ENCODE results near the gene ZNF804B.

DNA sequence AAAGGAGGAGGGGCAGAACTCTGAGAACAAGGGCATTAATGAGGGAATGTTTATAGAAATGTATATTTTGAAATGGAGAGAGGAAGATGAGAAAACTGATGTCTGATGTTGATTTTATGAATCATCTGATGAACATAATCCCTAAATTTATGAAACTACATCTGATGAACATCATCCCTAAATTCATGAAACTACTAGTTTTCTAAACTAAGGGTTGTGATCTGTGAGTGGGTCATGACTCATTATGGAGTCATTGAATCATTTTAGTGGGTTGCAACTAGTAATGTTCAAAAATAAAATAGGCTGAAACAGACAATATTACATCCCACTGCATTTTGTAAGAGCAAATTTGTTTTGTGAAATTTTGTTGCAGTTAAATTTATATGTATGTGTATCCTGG lies 478.7 kb downstream of the ZNF804B start:
- TF ChIP-seq, protein P1, sequence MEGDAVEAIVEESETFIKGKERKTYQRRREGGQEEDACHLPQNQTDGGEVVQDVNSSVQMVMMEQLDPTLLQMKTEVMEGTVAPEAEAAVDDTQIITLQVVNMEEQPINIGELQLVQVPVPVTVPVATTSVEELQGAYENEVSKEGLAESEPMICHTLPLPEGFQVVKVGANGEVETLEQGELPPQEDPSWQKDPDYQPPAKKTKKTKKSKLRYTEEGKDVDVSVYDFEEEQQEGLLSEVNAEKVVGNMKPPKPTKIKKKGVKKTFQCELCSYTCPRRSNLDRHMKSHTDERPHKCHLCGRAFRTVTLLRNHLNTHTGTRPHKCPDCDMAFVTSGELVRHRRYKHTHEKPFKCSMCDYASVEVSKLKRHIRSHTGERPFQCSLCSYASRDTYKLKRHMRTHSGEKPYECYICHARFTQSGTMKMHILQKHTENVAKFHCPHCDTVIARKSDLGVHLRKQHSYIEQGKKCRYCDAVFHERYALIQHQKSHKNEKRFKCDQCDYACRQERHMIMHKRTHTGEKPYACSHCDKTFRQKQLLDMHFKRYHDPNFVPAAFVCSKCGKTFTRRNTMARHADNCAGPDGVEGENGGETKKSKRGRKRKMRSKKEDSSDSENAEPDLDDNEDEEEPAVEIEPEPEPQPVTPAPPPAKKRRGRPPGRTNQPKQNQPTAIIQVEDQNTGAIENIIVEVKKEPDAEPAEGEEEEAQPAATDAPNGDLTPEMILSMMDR (IDR thresholded peaks at IDR 0.05), result no peak
- no peak for TF ChIP-seq EZH2 (IDR thresholded peaks at IDR 0.05)
- no peak for TF ChIP-seq EZH2phosphoT487 (IDR thresholded peaks at IDR 0.05)

Measured in neural progenitor cell (in vitro differentiated cells).